H9 (cell line): ENCODE measurements around the gene EZH1. TPM values are rescaled to one million over a fixed set of nuclear protein-coding genes. Genes with fewer than 3 reads are reported as not detected.
A peak's percentile ranks its signal among the peaks of the same experiment; 100 is the strongest.

Source experiments
- DNase-seq: peaks from one replicate; pipeline ENCODE4 v3.0.0-alpha.2; 2017
- H2AFZ ChIP-seq: one replicate; pipeline ENCODE4 v1.6.1; 2013; ENCODE audit warnings: mild to moderate bottlenecking, low read length, control low read depth, moderate library complexity
- H2AK5ac ChIP-seq: 2 replicates; pipeline ENCODE4 v1.6.1; 2013; ENCODE audit warnings: low read length, control low read depth, mixed read lengths; ENCODE audit not compliant: insufficient read length
- H2BK120ac ChIP-seq: one replicate; pipeline ENCODE4 v1.6.1; 2013; ENCODE audit warnings: low read depth, mild to moderate bottlenecking, low read length, control low read depth, inconsistent platforms; ENCODE audit not compliant: poor library complexity, severe bottlenecking
- H2BK12ac ChIP-seq: 2 replicates; pipeline ENCODE4 v1.6.1; 2013; ENCODE audit warnings: low read length, control low read depth, mixed read lengths, low read depth; ENCODE audit not compliant: insufficient read length
- H2BK15ac ChIP-seq: 2 replicates; pipeline ENCODE4 v1.6.1; 2013; ENCODE audit warnings: low read depth, low read length, control low read depth
- H2BK20ac ChIP-seq: one replicate; pipeline ENCODE4 v1.6.1; 2013; ENCODE audit warnings: low read depth, mild to moderate bottlenecking, low read length, control low read depth, inconsistent platforms; ENCODE audit not compliant: poor library complexity, severe bottlenecking
- H2BK5ac ChIP-seq: 2 replicates; pipeline ENCODE4 v1.6.1; 2013; ENCODE audit warnings: low read length, control low read depth, mixed read lengths; ENCODE audit not compliant: insufficient read length
- H3K14ac ChIP-seq: 2 replicates; pipeline ENCODE4 v1.6.1; 2013; ENCODE audit warnings: low read length, control low read depth; ENCODE audit not compliant: insufficient read depth
- H3K18ac ChIP-seq: 2 replicates; pipeline ENCODE4 v1.6.1; 2013; ENCODE audit warnings: low read depth, mild to moderate bottlenecking, mixed read lengths, low read length, control low read depth; ENCODE audit not compliant: insufficient read length
- H3K23ac ChIP-seq: 2 replicates; pipeline ENCODE4 v1.6.1; 2013; ENCODE audit warnings: low read length, control low read depth, mixed read lengths, low read depth; ENCODE audit not compliant: insufficient read length
- H3K23me2 ChIP-seq: 2 replicates; pipeline ENCODE4 v1.6.1; 2013; ENCODE audit warnings: low read depth, mild to moderate bottlenecking, mixed read lengths, low read length, control low read depth; ENCODE audit not compliant: insufficient read length, poor library complexity, severe bottlenecking
- H3K27ac ChIP-seq: 2 replicates; pipeline ENCODE4 v1.5.1; 2013; ENCODE audit warnings: low read length, control low read depth, mixed read lengths, low read depth; ENCODE audit not compliant: insufficient read length
- H3K27me3 ChIP-seq: 2 replicates; pipeline ENCODE4 v1.6.1; 2013; ENCODE audit warnings: low read length, control low read depth, inconsistent platforms; ENCODE audit not compliant: insufficient read depth
- H3K4ac ChIP-seq: 2 replicates; pipeline ENCODE4 v1.6.1; 2013; ENCODE audit warnings: low read depth, mild to moderate bottlenecking, control low read depth, inconsistent platforms, low read length, moderate library complexity
- H3K4me1 ChIP-seq: 2 replicates; pipeline ENCODE4 v1.6.1; 2013; ENCODE audit warnings: low read length, control low read depth, inconsistent platforms; ENCODE audit not compliant: insufficient read depth
- H3K4me2 ChIP-seq: 2 replicates; pipeline ENCODE4 v1.6.1; 2013; ENCODE audit warnings: low read length, control low read depth, mixed read lengths; ENCODE audit not compliant: insufficient read length, insufficient read depth
- H3K56ac ChIP-seq: 2 replicates; pipeline ENCODE4 v1.6.1; 2013; ENCODE audit warnings: low read depth, mild to moderate bottlenecking, mixed read lengths, low read length, control low read depth; ENCODE audit not compliant: insufficient read length
- H3K79me1 ChIP-seq: 2 replicates; pipeline ENCODE4 v1.6.1; 2013; ENCODE audit warnings: low read depth, mild to moderate bottlenecking, moderate library complexity, low read length, control low read depth, inconsistent platforms; ENCODE audit not compliant: insufficient read depth, poor library complexity, severe bottlenecking
- H3K79me2 ChIP-seq: 2 replicates; pipeline ENCODE4 v1.6.1; 2013; ENCODE audit warnings: low read length, control low read depth, inconsistent platforms; ENCODE audit not compliant: insufficient read depth
- H3K9ac ChIP-seq: 2 replicates; pipeline ENCODE4 v1.6.1; 2013; ENCODE audit warnings: low read length, control low read depth, mixed read lengths; ENCODE audit not compliant: insufficient read length; ENCODE audit errors: extremely low read depth
- H3K9me3 ChIP-seq: one replicate; pipeline ENCODE4 v1.6.1; 2013; ENCODE audit warnings: low read depth, low read length, inconsistent platforms; ENCODE audit not compliant: control insufficient read depth
- H3T11ph ChIP-seq: one replicate; pipeline ENCODE4 v1.6.1; 2013; ENCODE audit warnings: mild to moderate bottlenecking, low read length, control low read depth, inconsistent platforms
- H4K20me1 ChIP-seq: one replicate; pipeline ENCODE4 v1.6.1; 2013; ENCODE audit not compliant: control insufficient read depth, insufficient read length, insufficient read depth
- H4K5ac ChIP-seq: 2 replicates; pipeline ENCODE4 v1.6.1; 2013; ENCODE audit warnings: low read depth, mild to moderate bottlenecking, mixed read lengths, low read length, control low read depth; ENCODE audit not compliant: insufficient read length
- H4K8ac ChIP-seq: replicated peaks from 2 replicates; pipeline ENCODE4 v1.6.1; 2013; ENCODE audit warnings: low read length, control low read depth, mixed read lengths, low read depth; ENCODE audit not compliant: insufficient read length
- H4K91ac ChIP-seq: 2 replicates; pipeline ENCODE4 v1.6.1; 2013; ENCODE audit warnings: low read depth, mild to moderate bottlenecking, moderate library complexity, mixed read lengths, low read length, control low read depth; ENCODE audit not compliant: insufficient read length
- H3K27ac Mint-ChIP-seq, 3 experiments: 2 replicates in 2 of 3; 3 replicates in 1 of 3; pipeline ENCODE4 v1.8.0; 2020 to 2021; ENCODE audit warnings: mixed read lengths in 3 of 3, mild to moderate bottlenecking in 1 of 3, moderate library complexity in 1 of 3
- H3K27me3 Mint-ChIP-seq: 2 replicates; pipeline ENCODE4 v1.8.0; 2021; ENCODE audit warnings: low read depth, mild to moderate bottlenecking, moderate library complexity, mixed read lengths
- H3K36me3 Mint-ChIP-seq, 3 experiments: 2 replicates in 2 of 3; 3 replicates in 1 of 3; pipeline ENCODE4 v1.8.0; 2020 to 2021; ENCODE audit warnings: low read depth in 3 of 3, mixed read lengths in 3 of 3; ENCODE audit not compliant: insufficient read depth in 1 of 3
- H3K4me1 Mint-ChIP-seq, 2 experiments: 2 replicates each; pipeline ENCODE4 v1.8.0; 2020; ENCODE audit warnings: mixed read lengths in 2 of 2
- H3K4me3 Mint-ChIP-seq, 2 experiments: 2 replicates in 1 of 2; 3 replicates in 1 of 2; pipeline ENCODE4 v1.8.0; 2020 to 2021; ENCODE audit warnings: mild to moderate bottlenecking in 2 of 2, mixed read lengths in 2 of 2, moderate library complexity in 1 of 2
- H3K9me3 Mint-ChIP-seq, 2 experiments: 2 replicates in 1 of 2; 3 replicates in 1 of 2; pipeline ENCODE4 v1.8.0; 2020; ENCODE audit warnings: mild to moderate bottlenecking in 2 of 2, mixed read lengths in 2 of 2, moderate library complexity in 1 of 2
- CTCF ChIP-seq: fragments of 200-600 bp; sonication (generic); conservative IDR thresholded peaks from 3 replicates; pipeline ENCODE4 v1.8.0; 2021; ENCODE audit warnings: antibody characterized with exemption, mild to moderate bottlenecking
- WGBS: extraction: QIAGEN DNeasy Blood & Tissue Kit; methylation state at CpG from one replicate; pipeline ENCODE4 v1.1.7; 2013; ENCODE audit warnings: missing lambda C conversion rate, low lambda C conversion rate, mixed read lengths; ENCODE audit not compliant: insufficient read length; ENCODE audit errors: extremely low coverage; 5-methylcytosine and 5-hydroxymethylcytosine counted together
- total RNA-seq: library from RNA; stranded (reverse); gene quantifications from 2 replicates; pipeline ENCODE4 v1.2.1, GENCODE V29; 2021

Gene EZH1
- total RNA-seq, 1 experiment from 2014 or later, result 17.9 TPM

- Histone ChIP-seq H3T11ph (no peak overlapping the region), H4K8ac (no peak overlapping the region), H3K56ac (no peak overlapping the region), H3K4me1 (no peaks in the 10 kb centered on the region; the same call in 1 of the 2 replicates), H2BK120ac (no peak overlapping the region), H3K9ac (no peak overlapping the region), H3K27ac (no peak overlapping the region), H3K79me1 (no peaks in the 10 kb centered on the region), H4K5ac (no peak overlapping the region), H3K27me3 (peaks cover 23% of the 10 kb centered on the region), H2BK15ac (no peak overlapping the region), H3K4me2 (peak overlapping the region; percentile 67), H4K91ac (no peak overlapping the region), H2BK5ac (no peak overlapping the region), H2BK12ac (no peak overlapping the region), H3K18ac (no peak overlapping the region), H3K23ac (no peak overlapping the region), H3K23me2 (peaks cover 6% of the 10 kb centered on the region), H2AK5ac (no peak overlapping the region), H4K20me1 (no peaks in the 10 kb centered on the region), H3K14ac (no peak overlapping the region), H3K79me2 (no peaks in the 10 kb centered on the region), H2AFZ (no peak overlapping the region), H2BK20ac (no peak overlapping the region), H3K4ac (no peak overlapping the region), H3K9me3 (no peaks in the 10 kb centered on the region)
- WGBS, result no CpG with 5 or more reads among the region's 12 CpGs
- H3K27me3 Mint-ChIP-seq, result peaks cover 50% of the 10 kb centered on the region
- peak overlapping the region; percentile 37 to 74 for H3K4me3 Mint-ChIP-seq
- no peak overlapping the region for H3K27ac Mint-ChIP-seq
- no peaks in the 10 kb centered on the region for H3K9me3 Mint-ChIP-seq
- H3K4me1 Mint-ChIP-seq, result peaks cover 18 to 25% of the 10 kb centered on the region in 2 experiments
- peaks cover 0 to 1% (median 0%) of the 10 kb centered on the region in 3 experiments; a peak in 1 of 7 replicates for H3K36me3 Mint-ChIP-seq
- no peak for DNase-seq
- TF ChIP-seq CTCF, result no peak
Measured at GRCh38 chr17:42761638-42762037, 16.8 kb upstream of the EZH1 start.
